H1 (cell line): ENCODE measurements around the gene AMPH. TPM values are rescaled to one million over a fixed set of nuclear protein-coding genes. Genes with fewer than 3 reads are reported as not detected.
"Not testable (repeated sequence)": the region's sequence is repeated elsewhere in the genome, so short reads cannot be mapped to it uniquely, and the experiment has no call there.

Source experiments
- CTCF ChIA-PET: fragments of 300-600 bp; sonication (Branson Sonifier 250); formaldehyde crosslinking; loops from one replicate; lab custom pipeline; 2021; ENCODE audit not compliant: partially characterized antibody; lab: Charles Lee
- POLR2A ChIA-PET: fragments of 300-600 bp; sonication (Branson Sonifier 250); formaldehyde crosslinking; loops from one replicate; lab custom pipeline; 2021; ENCODE audit warnings: inconsistent platforms; ENCODE audit not compliant: partially characterized antibody; lab: Charles Lee
- DNase-seq, 2 experiments: peaks; one replicate each; pipeline versions ENCODE4 v3.0.0 to v3.0.0-alpha.2; 2010 to 2022; ENCODE audit warnings: low spot score in 2 of 2, low read depth in 1 of 2, mixed read lengths in 1 of 2
- FAIRE-seq: peaks from 2 replicates; lab custom pipeline; 2011; peaks lifted over from hg19 to GRCh38; lab: Jason Lieb, UNC
- H2AFZ ChIP-seq: 2 replicates; pipeline ENCODE4 v1.8.1; 2012; ENCODE audit warnings: low read length, inconsistent platforms
- H2AK5ac ChIP-seq: 2 replicates; pipeline ENCODE4 v1.6.1; 2013; ENCODE audit warnings: low read depth, low read length
- H2BK120ac ChIP-seq: replicated peaks from 2 replicates; pipeline ENCODE3; 2013; ENCODE audit warnings: low read depth, low read length, inconsistent platforms
- H2BK12ac ChIP-seq: 2 replicates; pipeline ENCODE4 v1.6.1; 2013; ENCODE audit warnings: low read depth, low read length
- H2BK15ac ChIP-seq: 2 replicates; pipeline ENCODE4 v1.6.1; 2013; ENCODE audit warnings: low read length
- H2BK20ac ChIP-seq: 2 replicates; pipeline ENCODE4 v1.6.1; 2013; ENCODE audit warnings: low read length
- H2BK5ac ChIP-seq: 2 replicates; pipeline ENCODE4 v1.6.1; 2013; ENCODE audit warnings: low read depth, low read length
- H3K14ac ChIP-seq: 2 replicates; pipeline ENCODE4 v1.6.1; 2013; ENCODE audit warnings: inconsistent platforms; ENCODE audit not compliant: insufficient read length
- H3K18ac ChIP-seq: 2 replicates; pipeline ENCODE4 v1.6.1; 2013; ENCODE audit warnings: low read length; ENCODE audit errors: extremely low read depth
- H3K23ac ChIP-seq: 2 replicates; pipeline ENCODE4 v1.6.1; 2013; ENCODE audit warnings: inconsistent platforms; ENCODE audit not compliant: insufficient read length
- H3K23me2 ChIP-seq: 2 replicates; pipeline ENCODE4 v1.6.1; 2013; ENCODE audit warnings: low read depth, low read length
- H3K27ac ChIP-seq: 2 replicates; pipeline ENCODE4 v1.6.1; 2011; ENCODE audit warnings: low read depth, low read length, inconsistent platforms
- H3K27me3 ChIP-seq, 4 experiments: replicated peaks in 1 of 4; 1 replicate in 1 of 4; 2 replicates in 3 of 4; pipeline versions ENCODE4 v1.6.1 to v1.8.1; 2011 to 2013; ENCODE audit warnings: low read length in 3 of 4, mild to moderate bottlenecking in 3 of 4, inconsistent platforms in 2 of 4, mixed read lengths in 2 of 4, moderate library complexity in 1 of 4; ENCODE audit not compliant: control insufficient read depth in 3 of 4, insufficient read depth in 3 of 4; ENCODE audit errors: extremely low read depth in 1 of 4
- H3K36me3 ChIP-seq, 4 experiments: 2 replicates each; pipeline versions ENCODE4 v1.6.1 to v1.8.1; 2011 to 2013; ENCODE audit warnings: mild to moderate bottlenecking in 4 of 4, low read length in 3 of 4, moderate library complexity in 2 of 4, control low read depth in 1 of 4, inconsistent platforms in 1 of 4; ENCODE audit not compliant: insufficient read depth in 4 of 4, control insufficient read depth in 2 of 4
- H3K4ac ChIP-seq: replicated peaks from 2 replicates; pipeline ENCODE3; 2013; ENCODE audit warnings: low read length, low read depth, mixed read lengths, inconsistent platforms; ENCODE audit not compliant: insufficient read length
- H3K4me1 ChIP-seq, 4 experiments: replicated peaks in 1 of 4; 1 replicate in 1 of 4; 2 replicates in 3 of 4; pipeline versions ENCODE4 v1.6.1 to v1.8.1; 2011 to 2013; ENCODE audit warnings: low read length in 3 of 4, inconsistent platforms in 2 of 4, mixed read lengths in 1 of 4; ENCODE audit not compliant: insufficient read depth in 4 of 4, control insufficient read depth in 3 of 4
- H3K4me2 ChIP-seq, 2 experiments: 2 replicates each; pipeline versions ENCODE4 v1.6.1 to v1.8.1; 2011 to 2013; ENCODE audit warnings: low read depth in 2 of 2, low read length in 2 of 2, control low read depth in 1 of 2, inconsistent platforms in 1 of 2, mild to moderate bottlenecking in 1 of 2; ENCODE audit not compliant: insufficient read depth in 1 of 2
- H3K4me3 ChIP-seq, 4 experiments: fragments of 200-600, 300-600 bp in 1 of 4; sonication (generic), shearing (Covaris generic), sonication (Bioruptor Twin) in 1 of 4; 2 replicates each; pipeline versions ENCODE4 v1.5.1 to v1.8.1; 2011 to 2016; ENCODE audit warnings: low read length in 4 of 4, low read depth in 3 of 4, control low read depth in 2 of 4, inconsistent platforms in 2 of 4, mild to moderate bottlenecking in 2 of 4, mixed read lengths in 1 of 4, moderate library complexity in 1 of 4; ENCODE audit not compliant: insufficient read depth in 2 of 4; ENCODE audit errors: extremely low read depth in 1 of 4
- H3K56ac ChIP-seq: replicated peaks from 2 replicates; pipeline ENCODE3; 2013; ENCODE audit warnings: low read depth, mild to moderate bottlenecking, mixed read lengths, low read length, inconsistent platforms; ENCODE audit not compliant: insufficient read length
- H3K79me1 ChIP-seq: 2 replicates; pipeline ENCODE4 v1.6.1; 2013; ENCODE audit warnings: low read depth, low read length, control low read depth
- H3K79me2 ChIP-seq, 2 experiments: 2 replicates each; pipeline versions ENCODE4 v1.6.1 to v1.8.1; 2012 to 2013; ENCODE audit warnings: low read length in 2 of 2, mild to moderate bottlenecking in 2 of 2, inconsistent platforms in 1 of 2; ENCODE audit not compliant: insufficient read depth in 2 of 2, control insufficient read depth in 1 of 2
- H3K9ac ChIP-seq, 4 experiments: replicated peaks in 1 of 4; 1 replicate in 1 of 4; 2 replicates in 3 of 4; pipeline versions ENCODE4 v1.6.1 to v1.8.1; 2011 to 2013; ENCODE audit warnings: low read depth in 3 of 4, low read length in 3 of 4, control low read depth in 2 of 4, mild to moderate bottlenecking in 2 of 4, moderate library complexity in 2 of 4, inconsistent platforms in 1 of 4; ENCODE audit errors: extremely low read depth in 1 of 4
- H3K9me3 ChIP-seq, 2 experiments: 2 replicates each; pipeline versions ENCODE4 v1.6.1 to v1.8.1; 2012 to 2013; ENCODE audit warnings: mild to moderate bottlenecking in 2 of 2, moderate library complexity in 2 of 2, control low read depth in 1 of 2, inconsistent platforms in 1 of 2, low read depth in 1 of 2, low read length in 1 of 2, mixed read lengths in 1 of 2; ENCODE audit not compliant: insufficient read depth in 2 of 2
- H4K20me1 ChIP-seq, 2 experiments: replicated peaks in 1 of 2; 2 replicates each; pipeline versions ENCODE3 to v1.8.1; 2011 to 2013; ENCODE audit warnings: inconsistent platforms in 2 of 2, low read length in 2 of 2, mild to moderate bottlenecking in 1 of 2; ENCODE audit not compliant: insufficient read depth in 2 of 2, control insufficient read depth in 1 of 2
- H4K5ac ChIP-seq: 2 replicates; pipeline ENCODE4 v1.6.1; 2013; ENCODE audit warnings: low read length, low read depth, mixed read lengths, inconsistent platforms; ENCODE audit not compliant: insufficient read length
- H4K8ac ChIP-seq: 2 replicates; pipeline ENCODE4 v1.8.0; 2013; ENCODE audit warnings: mild to moderate bottlenecking, moderate library complexity, low read length, inconsistent platforms; ENCODE audit not compliant: insufficient read depth; ENCODE audit errors: extremely low read depth
- H4K91ac ChIP-seq: replicated peaks from 2 replicates; pipeline ENCODE3; 2013; ENCODE audit warnings: low read length, mixed read lengths, inconsistent platforms; ENCODE audit not compliant: insufficient read length
- WGBS, 2 experiments: shearing (Covaris generic) in 1 of 2; methylation state at CpG; one replicate each; pipeline versions ENCODE4 v1.1.6 to v1.1.7; 2013 to 2015; ENCODE audit warnings: low lambda C conversion rate in 2 of 2, mixed read lengths in 2 of 2, inconsistent platforms in 1 of 2, low coverage in 1 of 2, missing lambda C conversion rate in 1 of 2; ENCODE audit not compliant: insufficient replicate concordance in 2 of 2, insufficient coverage in 1 of 2, insufficient read length in 1 of 2; ENCODE audit errors: extremely low coverage in 1 of 2, missing lambda C conversion rate in 1 of 2; 5-methylcytosine and 5-hydroxymethylcytosine counted together
- polyA plus RNA-seq, 7 experiments: library from polyadenylated mRNA; depleted of rRNA in 3 of 7; stranded (reverse) in 5 of 7; unstranded in 2 of 7; fragments of >200 nt in 5 of 7; fragments of 200-250 nt in 2 of 7; gene quantifications; 1 replicate in 5 of 7; 2 replicates in 1 of 7; 4 replicates in 1 of 7; pipeline versions ENCODE4 v1.2.1 to v1.2.3, GENCODE V29; 2011 to 2013; ENCODE audit warnings: missing spikeins in 2 of 7, mixed read lengths in 2 of 7
- total RNA-seq: library from RNA; stranded (reverse); fragmentation: NEBNext Ultra II Directional; extraction: Animal tissue kit (Norgen Biotek cat#: 25700); gene quantifications from 2 replicates; pipeline ENCODE4 v1.2.1, GENCODE V29; 2021

The AMPH gene
- total and polyA plus RNA-seq, 2 of the 8 experiments (the other 6 are each of a cell fraction or from before 2014, with no cell fraction given): 7.3 to 12.2 TPM

DNA sequence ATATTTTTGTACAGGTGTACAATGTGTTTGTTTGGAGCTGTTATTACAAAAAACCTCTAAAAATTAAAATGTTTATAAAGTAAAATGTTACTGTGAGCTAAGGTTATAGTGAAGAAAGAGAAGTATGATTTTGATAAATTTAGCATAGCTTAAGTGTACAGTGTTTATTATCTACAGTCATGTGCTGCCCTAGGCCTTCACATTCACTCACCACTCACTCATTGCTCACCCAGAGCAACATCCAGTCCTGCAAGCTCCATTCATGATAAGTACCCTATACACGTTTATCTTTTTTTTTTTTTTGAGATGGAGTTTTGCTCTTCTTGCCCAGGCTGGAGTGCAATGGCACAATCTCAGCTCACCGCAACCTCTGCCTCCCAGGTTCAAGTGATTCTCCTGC is 59.6 kb downstream of the AMPH start:
- H2BK12ac ChIP-seq, H4K91ac ChIP-seq, H3K4me2 ChIP-seq, H3K18ac ChIP-seq, H3K4me3 ChIP-seq, H3K4ac ChIP-seq, H4K8ac ChIP-seq, H4K5ac ChIP-seq, H3K56ac ChIP-seq, H3K36me3 ChIP-seq, H3K9me3 ChIP-seq, H4K20me1 ChIP-seq, FAIRE-seq, H2BK15ac ChIP-seq, H3K14ac ChIP-seq, H3K79me2 ChIP-seq, H3K23me2 ChIP-seq, H3K4me1 ChIP-seq, H3K27me3 ChIP-seq, H3K27ac ChIP-seq, H2BK20ac ChIP-seq, H3K9ac ChIP-seq, H3K23ac ChIP-seq, H2AFZ ChIP-seq, DNase-seq, POLR2A ChIA-PET, H2BK120ac ChIP-seq, H3K79me1 ChIP-seq, H2BK5ac ChIP-seq, H2AK5ac ChIP-seq: not testable (repeated sequence)
- CTCF ChIA-PET: interaction anchor here (1.2 kb wide), 1 partner anchor 25 kb away, joined by 4 read pairs; no protein-coding TSS in a partner anchor
- 100% methylated on average over 2 of the region's 2 CpGs; no CpG with 5 or more reads in 1 of the 2 experiments for WGBS, 2 experiments
